ENCODE measurements around the gene PPP1R8.

- no peak for TF ChIP-seq CTCF (IDR thresholded peaks at IDR 0.05)
- TF ChIP-seq POLR2A (IDR thresholded peaks at IDR 0.05), result no peak
Measured at GRCh38 chr1:27886744-27887143, 56.2 kb downstream of the PPP1R8 start.

Data from adrenal gland (tissue), 5 donors.